NCI-H1930 (cell line): ENCODE data around the gene KDM1A.

ENCODE experiments used
- DNase-seq, 2 experiments: peaks; one replicate each; lab custom pipeline; 2025; lab: John Stamatoyannopoulos, UW

KDM1A gene

GRCh38 chr1:23069675-23070074, 50.4 kb downstream of the KDM1A start:
- no peak for DNase-seq

GRCh38 chr1:23074012-23074411, 54.7 kb downstream of the KDM1A start:
- DNase-seq: no peak

GRCh38 chr1:23079025-23079424, 59.8 kb downstream of the KDM1A start:
- no peak for DNase-seq

- no peak for DNase-seq
Observed at GRCh38 chr1:23080885-23081284, 61.6 kb downstream of the KDM1A start.

- no peak for DNase-seq
Observed at GRCh38 chr1:23081376-23081775, 62.1 kb downstream of the KDM1A start.

- DNase-seq: no peak
Observed at GRCh38 chr1:23083714-23084480, 64.6 kb downstream of the KDM1A start.

- DNase-seq: no peak
Observed at GRCh38 chr1:23084880-23085279, 65.6 kb downstream of the KDM1A start.

- no peak for DNase-seq
Observed at GRCh38 chr1:23085696-23086095, 66.4 kb downstream of the KDM1A start.

- no peak for DNase-seq
Observed at GRCh38 chr1:23088027-23088426, 68.8 kb downstream of the KDM1A start.

- DNase-seq: no peak
Observed at GRCh38 chr1:23090056-23090455, 70.8 kb downstream of the KDM1A start.

- no peak for DNase-seq
Observed at GRCh38 chr1:23091545-23091944, 72.3 kb downstream of the KDM1A start.

- DNase-seq: no peak
Observed at GRCh38 chr1:23092447-23092846, 73.2 kb downstream of the KDM1A start.

GRCh38 chr1:23097316-23097715, 78.0 kb downstream of the KDM1A start:
- DNase-seq: no peak

GRCh38 chr1:23098463-23099170, 79.3 kb downstream of the KDM1A start:
- peak; percentile 36 to 47 for DNase-seq

- DNase-seq: no peak
Observed at GRCh38 chr1:23099171-23099536, 79.9 kb downstream of the KDM1A start.

- no peak for DNase-seq
Observed at GRCh38 chr1:23100074-23100748, 80.9 kb downstream of the KDM1A start.

GRCh38 chr1:23101101-23101827, 82.0 kb downstream of the KDM1A start:
- DNase-seq: no peak

GRCh38 chr1:23101887-23102286, 82.6 kb downstream of the KDM1A start:
- no peak for DNase-seq

- DNase-seq: no peak
Observed at GRCh38 chr1:23102289-23102688, 83.0 kb downstream of the KDM1A start.

GRCh38 chr1:23103001-23103889, 84.0 kb downstream of the KDM1A start:
- DNase-seq: no peak

- no peak for DNase-seq
Observed at GRCh38 chr1:23108918-23109533, 89.8 kb downstream of the KDM1A start.
